Stimulated activated CD8-positive, alpha-beta memory T cell treated with anti-CD3 and anti-CD28 coated beads, Interleukin-4, amount 100 ng/mL, for 48 hours (primary cell): Measurements from ENCODE around the gene NKAIN2.
"Not testable (repeated sequence)": the region's sequence is repeated elsewhere in the genome, so short reads cannot be mapped to it uniquely, and the experiment has no call there.

Experiments used
- DNase-seq: peaks from one replicate; pipeline ENCODE4 v3.0.0-alpha.2; 2020

NKAIN2 gene

GRCh38 chr6:124233221-124233620 is 429.6 kb downstream of the NKAIN2 start:
- no peak for DNase-seq

GRCh38 chr6:124234801-124235200 is 431.1 kb downstream of the NKAIN2 start:
- no peak for DNase-seq

DNA sequence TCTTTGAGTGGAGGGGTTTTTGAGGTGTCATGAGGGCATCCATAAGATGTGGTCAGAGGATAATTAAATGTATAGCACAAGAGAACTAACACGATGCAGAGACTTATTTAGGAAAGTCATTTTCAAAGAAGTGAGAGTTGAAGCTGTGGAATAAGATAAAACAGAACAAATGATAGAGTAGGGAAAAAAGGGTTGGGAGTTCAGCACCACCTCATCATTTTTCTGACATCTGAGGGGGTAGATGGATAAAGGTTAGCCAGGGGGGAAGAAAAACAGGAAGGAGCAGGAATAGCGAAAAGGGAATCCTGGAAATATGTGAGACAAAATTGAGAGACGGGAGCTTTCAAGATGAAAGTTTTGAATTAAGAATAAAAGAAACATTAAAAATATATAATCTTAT is 434.2 kb downstream of the NKAIN2 start:
- no peak for DNase-seq

DNA sequence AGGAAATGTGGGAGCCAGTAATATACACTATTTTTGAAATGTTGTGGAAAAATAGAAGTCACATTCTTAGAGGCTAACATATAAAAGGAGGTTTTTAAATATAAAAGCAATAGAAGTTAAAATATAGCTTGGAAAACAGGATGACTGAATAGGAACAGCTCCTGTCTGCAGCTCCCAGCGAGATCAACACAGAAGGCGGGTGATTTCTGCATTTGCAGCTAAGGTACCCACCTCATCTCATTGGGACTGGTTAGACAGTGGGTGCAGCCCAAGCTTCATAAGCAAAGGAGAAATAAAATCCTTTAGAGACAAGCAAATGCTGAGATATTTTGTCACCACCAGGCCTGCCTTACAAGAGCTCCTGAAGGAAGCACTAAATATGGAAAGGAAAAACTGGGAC is 434.7 kb downstream of the NKAIN2 start:
- DNase-seq: not testable (repeated sequence)

GRCh38 chr6:124254941-124255685 is 451.4 kb downstream of the NKAIN2 start:
- DNase-seq: no peak

DNA sequence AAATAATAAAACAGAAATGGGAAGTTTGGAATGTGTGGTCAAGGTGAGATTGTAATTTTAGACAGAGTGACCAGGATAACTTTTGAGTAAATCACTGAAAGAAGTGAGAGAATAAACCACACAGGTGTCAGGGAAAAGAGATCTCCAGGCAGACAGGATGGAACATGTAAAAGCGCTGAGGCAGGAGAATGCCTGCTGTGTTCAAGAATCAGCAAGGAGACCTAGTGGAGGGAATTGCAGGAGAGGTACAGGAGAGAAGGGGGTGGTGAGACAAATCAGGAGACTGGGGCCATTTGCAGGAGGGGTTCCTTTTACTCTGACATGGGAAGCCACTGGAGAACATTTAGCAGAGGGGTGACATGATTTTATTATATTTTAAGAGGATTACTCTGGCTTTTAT is 456.7 kb downstream of the NKAIN2 start:
- DNase-seq: no peak

GRCh38 chr6:124269733-124270132 is 466.1 kb downstream of the NKAIN2 start:
- DNase-seq: no peak

- no peak for DNase-seq
These were observed 470.0 kb downstream of the NKAIN2 start for GRCh38 chr6:124273701-124274100.

GRCh38 chr6:124282541-124282940 is 478.9 kb downstream of the NKAIN2 start:
- DNase-seq: no peak

GRCh38 chr6:124283486-124283885 is 479.8 kb downstream of the NKAIN2 start:
- DNase-seq: no peak

DNA sequence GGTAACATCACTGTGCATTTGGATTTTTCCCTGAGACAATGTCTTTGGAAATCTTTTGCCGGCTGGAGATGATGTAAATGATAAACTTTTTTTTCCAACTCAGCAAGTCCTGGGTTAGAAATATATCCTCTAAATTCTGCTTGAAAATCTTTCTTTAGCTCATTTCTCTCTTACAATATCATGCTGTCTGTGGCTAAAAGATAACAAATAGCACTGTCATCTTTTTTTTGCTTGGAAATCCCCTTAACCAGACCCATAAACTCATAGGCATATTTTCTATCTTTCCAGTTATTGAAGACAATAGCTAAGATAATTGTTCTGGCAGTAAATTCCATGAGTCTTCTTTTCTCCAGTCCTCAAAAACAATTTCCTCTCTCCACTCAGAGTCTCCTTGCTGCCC is 481.5 kb downstream of the NKAIN2 start:
- DNase-seq: no peak

GRCh38 chr6:124294574-124295200 is 491.0 kb downstream of the NKAIN2 start:
- DNase-seq: no peak

DNA sequence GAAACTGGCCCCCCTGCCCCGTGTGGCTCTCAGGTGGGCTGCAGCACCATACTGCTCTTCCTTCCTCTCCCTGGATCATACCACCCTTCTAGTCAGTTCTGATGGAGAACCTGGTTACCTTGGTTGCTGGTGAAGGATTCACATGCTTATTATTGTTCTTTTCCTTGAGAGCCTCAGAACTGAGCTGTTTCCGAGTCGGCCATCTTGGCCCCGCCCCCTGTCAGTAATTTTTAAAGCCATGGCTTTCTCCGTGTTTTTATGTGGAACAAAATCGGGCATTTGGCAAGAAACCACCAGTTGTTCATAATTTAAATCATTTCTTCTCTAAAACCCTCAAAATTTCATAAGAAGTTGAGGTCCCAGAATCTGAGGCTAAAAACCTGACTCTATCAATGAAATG is 493.8 kb downstream of the NKAIN2 start:
- DNase-seq: no peak

DNA sequence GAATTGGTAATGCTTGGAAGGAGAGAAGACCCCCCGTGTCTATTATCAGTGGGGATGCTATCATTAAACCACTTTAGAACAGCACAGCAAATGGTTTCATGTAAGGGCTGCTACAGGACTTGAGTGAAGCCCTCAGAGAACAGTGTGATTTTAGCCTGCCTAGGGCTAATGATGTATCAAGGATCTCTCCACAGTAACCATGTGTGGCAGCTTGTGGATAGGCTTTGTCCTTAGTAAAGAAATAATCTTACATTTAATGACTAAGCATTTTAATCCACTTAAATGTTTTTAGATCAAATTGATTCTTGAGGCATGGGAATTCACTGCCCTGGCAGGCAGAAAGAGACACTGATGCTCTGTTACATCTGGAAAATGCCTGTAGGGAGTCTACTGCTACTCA is 495.1 kb downstream of the NKAIN2 start:
- no peak for DNase-seq

GRCh38 chr6:124300907-124301306 is 497.2 kb downstream of the NKAIN2 start:
- not testable (repeated sequence) for DNase-seq

DNA sequence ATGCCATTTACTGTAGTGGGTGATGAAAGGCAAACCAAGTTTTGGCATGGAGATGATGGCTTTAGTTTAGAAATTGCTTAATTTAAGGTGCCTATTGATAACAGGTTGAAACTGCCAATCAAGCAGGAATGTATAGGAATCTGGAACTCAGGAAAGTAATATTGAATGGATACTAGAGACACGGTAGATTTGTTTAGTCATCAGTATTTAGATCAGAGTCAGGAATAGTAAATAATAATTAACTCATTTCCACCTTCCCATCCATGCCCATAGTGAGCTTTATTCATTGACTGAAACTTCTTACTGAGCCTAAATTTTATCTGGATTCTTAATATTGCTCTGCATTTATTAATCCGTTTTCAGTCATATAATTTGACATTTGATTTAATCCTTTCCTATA is 500.3 kb downstream of the NKAIN2 start:
- no peak for DNase-seq

DNA sequence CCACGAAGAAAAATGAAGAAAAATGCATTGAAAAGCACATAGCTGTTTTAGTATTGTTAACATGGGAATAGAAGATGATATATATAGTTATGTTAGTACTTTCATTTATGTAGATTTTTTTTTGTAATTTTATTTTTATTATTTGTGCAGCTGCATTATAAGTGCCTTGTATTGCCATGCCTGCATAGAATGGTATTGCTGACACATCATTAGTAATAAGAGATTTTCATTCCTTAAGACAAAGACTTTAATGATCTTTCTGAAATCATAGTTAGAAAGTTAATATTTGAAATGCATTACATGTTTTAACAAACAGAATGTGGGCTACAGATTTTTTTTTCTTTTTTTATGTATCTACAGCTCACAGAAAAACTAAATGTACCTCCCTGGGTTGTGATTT is 506.5 kb downstream of the NKAIN2 start:
- no peak for DNase-seq

- DNase-seq: no peak
These were observed 515.7 kb downstream of the NKAIN2 start for GRCh38 chr6:124319410-124319809.

- no peak for DNase-seq
These were observed 520.6 kb downstream of the NKAIN2 start for GRCh38 chr6:124324237-124324636.

GRCh38 chr6:124330197-124330596 is 526.5 kb downstream of the NKAIN2 start:
- no peak for DNase-seq

DNA sequence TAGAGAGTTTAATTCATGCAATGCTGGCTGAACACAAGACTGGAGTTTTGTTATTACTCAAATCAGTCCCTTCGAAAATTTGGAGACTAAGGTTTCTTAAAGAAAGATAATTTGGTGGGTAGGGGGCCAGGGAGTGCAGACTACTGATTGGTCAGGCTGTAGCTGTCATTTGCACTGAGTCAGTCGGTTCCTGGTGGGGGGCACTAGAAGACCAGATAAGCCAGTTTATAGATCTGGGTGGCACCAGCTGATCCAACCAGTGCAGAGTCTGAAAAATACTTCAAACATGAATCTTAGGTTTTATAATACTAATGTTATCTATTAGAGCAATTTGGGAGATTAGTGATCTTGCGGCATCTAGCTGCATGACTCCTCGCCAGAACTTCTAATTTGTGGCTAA is 530.7 kb downstream of the NKAIN2 start:
- no peak for DNase-seq

- DNase-seq: no peak
These were observed 536.1 kb downstream of the NKAIN2 start for GRCh38 chr6:124339610-124340334.

DNA sequence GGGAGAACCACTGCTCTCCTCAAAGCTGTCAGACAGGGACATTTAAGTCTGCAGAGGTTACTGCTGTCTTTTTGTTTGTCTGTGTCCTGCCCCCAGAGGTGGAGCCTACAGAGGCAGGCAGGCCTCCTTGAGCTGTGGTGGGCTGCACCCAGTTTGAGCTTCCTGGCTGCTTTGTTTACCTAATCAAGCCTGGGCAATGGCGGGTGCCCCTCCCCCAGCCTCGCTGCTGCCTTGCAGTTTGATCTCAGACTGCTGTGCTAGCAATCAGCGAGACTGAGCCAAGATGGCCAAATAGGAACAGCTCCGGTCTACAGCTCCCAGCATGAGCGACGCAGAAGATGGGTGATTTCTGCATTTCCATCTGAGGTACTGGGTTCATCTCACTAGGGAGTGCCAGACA is 544.7 kb downstream of the NKAIN2 start:
- DNase-seq: not testable (repeated sequence)

GRCh38 chr6:124355146-124355545 is 551.5 kb downstream of the NKAIN2 start:
- DNase-seq: no peak
